GM23338 (cell line): ENCODE data around the gene HLA-DOA.

Experiments used
- CREB1 ChIP-seq: fragments of 250-450 bp; sonication (Bioruptor Pico); IDR thresholded peaks from 2 replicates; pipeline ENCODE4 v1.5.0; 2020; ENCODE audit warnings: low read depth, mild to moderate bottlenecking, moderate library complexity
- EZH2 ChIP-seq: fragments of 200-600 bp; sonication (generic); IDR thresholded peaks from one replicate; pipeline ENCODE4 v1.8.0; 2017; ENCODE audit warnings: antibody characterized with exemption, mild to moderate bottlenecking, low read depth; ENCODE audit not compliant: unreplicated experiment
- EZH2phosphoT487 ChIP-seq: fragments of 200-600 bp; sonication (generic); IDR thresholded peaks from one replicate; pipeline ENCODE4 v1.8.1; 2018; ENCODE audit warnings: antibody characterized with exemption; ENCODE audit not compliant: unreplicated experiment
- NANOG ChIP-seq: IDR thresholded peaks from 2 replicates; pipeline ENCODE4 v1.6.1; 2016; ENCODE audit warnings: antibody characterized with exemption, borderline replicate concordance
- POLR2AphosphoS5 ChIP-seq: IDR thresholded peaks from 2 replicates; pipeline ENCODE4 v1.6.1; 2016; ENCODE audit warnings: antibody characterized with exemption, low read depth
- REST ChIP-seq: IDR thresholded peaks from one replicate; pipeline ENCODE4 v1.6.1; 2018; ENCODE audit warnings: antibody characterized with exemption; ENCODE audit not compliant: unreplicated experiment
- STAT1 ChIP-seq: IDR thresholded peaks from one replicate; pipeline ENCODE4 v1.6.1; 2016; ENCODE audit warnings: antibody characterized with exemption; ENCODE audit not compliant: unreplicated experiment
- TF ChIP-seq, protein P1 (sequence below), 2 experiments: fragments of 200-600 bp in 1 of 2; sonication (generic) in 1 of 2; conservative IDR thresholded peaks; 2 replicates each; pipeline versions ENCODE4 v1.5.1 to v1.6.1; 2016 to 2017; ENCODE audit warnings: antibody characterized with exemption in 2 of 2, low read depth in 2 of 2, mild to moderate bottlenecking in 2 of 2, moderate library complexity in 1 of 2
- TF ChIP-seq, protein P2 (sequence below): fragments of 250-450 bp; sonication (Bioruptor Pico); IDR thresholded peaks from 2 replicates; pipeline ENCODE4 v1.5.0; 2020; ENCODE audit warnings: mild to moderate bottlenecking, moderate library complexity

DNA sequence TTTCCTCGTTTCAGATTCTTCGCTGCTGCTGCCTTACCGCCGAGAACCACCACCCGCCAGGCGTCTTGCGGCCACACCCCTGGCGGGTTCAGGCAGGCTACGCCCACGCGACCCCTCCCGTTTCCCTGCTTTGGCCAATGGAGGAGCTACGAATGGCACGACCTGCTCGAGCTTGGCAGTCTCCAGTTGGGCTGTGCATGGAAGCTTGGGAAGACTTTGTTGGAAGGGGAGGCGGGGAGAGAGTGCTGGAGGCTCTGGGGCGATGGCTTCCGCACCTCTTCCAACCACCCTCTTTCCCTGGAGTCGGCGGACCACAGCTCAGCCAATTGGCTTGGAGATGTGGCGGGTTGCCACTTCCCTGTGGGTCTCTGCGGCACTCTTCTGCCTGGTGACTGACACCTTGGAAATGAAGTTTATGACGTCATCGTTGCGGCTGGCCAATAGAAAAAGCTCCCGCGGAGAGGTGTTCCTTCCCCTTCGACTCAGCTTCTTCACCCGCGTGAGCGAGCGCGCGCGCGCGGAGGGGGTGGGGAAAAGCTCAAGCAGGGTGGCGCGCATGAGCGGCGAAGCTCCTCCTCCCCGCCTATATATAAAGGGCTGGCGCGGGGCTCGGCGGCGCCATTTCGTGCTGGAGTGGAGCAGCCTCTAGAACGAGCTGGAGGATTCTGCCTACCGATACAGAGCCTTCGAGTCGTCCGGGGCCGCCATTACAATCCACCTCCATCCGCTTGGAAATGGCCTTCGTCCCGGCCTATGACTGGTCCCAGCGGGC lies 37.6 kb downstream of the HLA-DOA start:
- TF ChIP-seq POLR2AphosphoS5 (peak; percentile 90), EZH2 (no peak), REST (no peak), CREB1 (CRISPR knock-in tag) (peak; percentile 99), EZH2phosphoT487 (no peak), STAT1 (no peak), NANOG (no peak)
- TF ChIP-seq, protein P1, sequence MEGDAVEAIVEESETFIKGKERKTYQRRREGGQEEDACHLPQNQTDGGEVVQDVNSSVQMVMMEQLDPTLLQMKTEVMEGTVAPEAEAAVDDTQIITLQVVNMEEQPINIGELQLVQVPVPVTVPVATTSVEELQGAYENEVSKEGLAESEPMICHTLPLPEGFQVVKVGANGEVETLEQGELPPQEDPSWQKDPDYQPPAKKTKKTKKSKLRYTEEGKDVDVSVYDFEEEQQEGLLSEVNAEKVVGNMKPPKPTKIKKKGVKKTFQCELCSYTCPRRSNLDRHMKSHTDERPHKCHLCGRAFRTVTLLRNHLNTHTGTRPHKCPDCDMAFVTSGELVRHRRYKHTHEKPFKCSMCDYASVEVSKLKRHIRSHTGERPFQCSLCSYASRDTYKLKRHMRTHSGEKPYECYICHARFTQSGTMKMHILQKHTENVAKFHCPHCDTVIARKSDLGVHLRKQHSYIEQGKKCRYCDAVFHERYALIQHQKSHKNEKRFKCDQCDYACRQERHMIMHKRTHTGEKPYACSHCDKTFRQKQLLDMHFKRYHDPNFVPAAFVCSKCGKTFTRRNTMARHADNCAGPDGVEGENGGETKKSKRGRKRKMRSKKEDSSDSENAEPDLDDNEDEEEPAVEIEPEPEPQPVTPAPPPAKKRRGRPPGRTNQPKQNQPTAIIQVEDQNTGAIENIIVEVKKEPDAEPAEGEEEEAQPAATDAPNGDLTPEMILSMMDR (conservative IDR thresholded peaks at IDR 0.05; ENCODE audit: low read depth in 2 of 2): no peak
- TF ChIP-seq, protein P2, sequence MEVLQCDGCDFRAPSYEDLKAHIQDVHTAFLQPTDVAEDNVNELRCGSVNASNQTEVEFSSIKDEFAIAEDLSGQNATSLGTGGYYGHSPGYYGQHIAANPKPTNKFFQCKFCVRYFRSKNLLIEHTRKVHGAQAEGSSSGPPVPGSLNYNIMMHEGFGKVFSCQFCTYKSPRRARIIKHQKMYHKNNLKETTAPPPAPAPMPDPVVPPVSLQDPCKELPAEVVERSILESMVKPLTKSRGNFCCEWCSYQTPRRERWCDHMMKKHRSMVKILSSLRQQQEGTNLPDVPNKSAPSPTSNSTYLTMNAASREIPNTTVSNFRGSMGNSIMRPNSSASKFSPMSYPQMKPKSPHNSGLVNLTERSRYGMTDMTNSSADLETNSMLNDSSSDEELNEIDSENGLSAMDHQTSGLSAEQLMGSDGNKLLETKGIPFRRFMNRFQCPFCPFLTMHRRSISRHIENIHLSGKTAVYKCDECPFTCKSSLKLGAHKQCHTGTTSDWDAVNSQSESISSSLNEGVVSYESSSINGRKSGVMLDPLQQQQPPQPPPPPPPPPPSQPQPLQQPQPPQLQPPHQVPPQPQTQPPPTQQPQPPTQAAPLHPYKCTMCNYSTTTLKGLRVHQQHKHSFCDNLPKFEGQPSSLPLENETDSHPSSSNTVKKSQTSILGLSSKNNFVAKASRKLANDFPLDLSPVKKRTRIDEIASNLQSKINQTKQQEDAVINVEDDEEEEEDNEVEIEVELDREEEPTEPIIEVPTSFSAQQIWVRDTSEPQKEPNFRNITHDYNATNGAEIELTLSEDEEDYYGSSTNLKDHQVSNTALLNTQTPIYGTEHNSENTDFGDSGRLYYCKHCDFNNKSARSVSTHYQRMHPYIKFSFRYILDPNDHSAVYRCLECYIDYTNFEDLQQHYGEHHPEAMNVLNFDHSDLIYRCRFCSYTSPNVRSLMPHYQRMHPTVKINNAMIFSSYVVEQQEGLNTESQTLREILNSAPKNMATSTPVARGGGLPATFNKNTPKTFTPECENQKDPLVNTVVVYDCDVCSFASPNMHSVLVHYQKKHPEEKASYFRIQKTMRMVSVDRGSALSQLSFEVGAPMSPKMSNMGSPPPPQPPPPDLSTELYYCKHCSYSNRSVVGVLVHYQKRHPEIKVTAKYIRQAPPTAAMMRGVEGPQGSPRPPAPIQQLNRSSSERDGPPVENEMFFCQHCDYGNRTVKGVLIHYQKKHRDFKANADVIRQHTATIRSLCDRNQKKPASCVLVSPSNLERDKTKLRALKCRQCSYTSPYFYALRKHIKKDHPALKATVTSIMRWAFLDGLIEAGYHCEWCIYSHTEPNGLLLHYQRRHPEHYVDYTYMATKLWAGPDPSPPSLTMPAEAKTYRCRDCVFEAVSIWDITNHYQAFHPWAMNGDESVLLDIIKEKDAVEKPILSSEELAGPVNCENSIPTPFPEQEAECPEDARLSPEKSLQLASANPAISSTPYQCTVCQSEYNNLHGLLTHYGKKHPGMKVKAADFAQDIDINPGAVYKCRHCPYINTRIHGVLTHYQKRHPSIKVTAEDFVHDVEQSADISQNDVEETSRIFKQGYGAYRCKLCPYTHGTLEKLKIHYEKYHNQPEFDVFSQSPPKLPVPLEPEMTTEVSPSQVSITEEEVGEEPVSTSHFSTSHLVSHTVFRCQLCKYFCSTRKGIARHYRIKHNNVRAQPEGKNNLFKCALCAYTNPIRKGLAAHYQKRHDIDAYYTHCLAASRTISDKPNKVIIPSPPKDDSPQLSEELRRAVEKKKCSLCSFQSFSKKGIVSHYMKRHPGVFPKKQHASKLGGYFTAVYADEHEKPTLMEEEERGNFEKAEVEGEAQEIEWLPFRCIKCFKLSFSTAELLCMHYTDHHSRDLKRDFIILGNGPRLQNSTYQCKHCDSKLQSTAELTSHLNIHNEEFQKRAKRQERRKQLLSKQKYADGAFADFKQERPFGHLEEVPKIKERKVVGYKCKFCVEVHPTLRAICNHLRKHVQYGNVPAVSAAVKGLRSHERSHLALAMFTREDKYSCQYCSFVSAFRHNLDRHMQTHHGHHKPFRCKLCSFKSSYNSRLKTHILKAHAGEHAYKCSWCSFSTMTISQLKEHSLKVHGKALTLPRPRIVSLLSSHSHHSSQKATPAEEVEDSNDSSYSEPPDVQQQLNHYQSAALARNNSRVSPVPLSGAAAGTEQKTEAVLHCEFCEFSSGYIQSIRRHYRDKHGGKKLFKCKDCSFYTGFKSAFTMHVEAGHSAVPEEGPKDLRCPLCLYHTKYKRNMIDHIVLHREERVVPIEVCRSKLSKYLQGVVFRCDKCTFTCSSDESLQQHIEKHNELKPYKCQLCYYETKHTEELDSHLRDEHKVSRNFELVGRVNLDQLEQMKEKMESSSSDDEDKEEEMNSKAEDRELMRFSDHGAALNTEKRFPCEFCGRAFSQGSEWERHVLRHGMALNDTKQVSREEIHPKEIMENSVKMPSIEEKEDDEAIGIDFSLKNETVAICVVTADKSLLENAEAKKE (CRISPR knock-in tag): no peak
